Measurements from ENCODE around the gene RTN4R. TPM values are rescaled to one million over a fixed set of nuclear protein-coding genes. Genes with fewer than 3 reads are reported as not detected.

Gene RTN4R
- total and polyA plus RNA-seq, 9 of the 15 experiments (the other 6 are each of a cell fraction or from before 2014, with no cell fraction given) = 0.04 to 2.8 (median 1.4) TPM; not detected in 3

DNA sequence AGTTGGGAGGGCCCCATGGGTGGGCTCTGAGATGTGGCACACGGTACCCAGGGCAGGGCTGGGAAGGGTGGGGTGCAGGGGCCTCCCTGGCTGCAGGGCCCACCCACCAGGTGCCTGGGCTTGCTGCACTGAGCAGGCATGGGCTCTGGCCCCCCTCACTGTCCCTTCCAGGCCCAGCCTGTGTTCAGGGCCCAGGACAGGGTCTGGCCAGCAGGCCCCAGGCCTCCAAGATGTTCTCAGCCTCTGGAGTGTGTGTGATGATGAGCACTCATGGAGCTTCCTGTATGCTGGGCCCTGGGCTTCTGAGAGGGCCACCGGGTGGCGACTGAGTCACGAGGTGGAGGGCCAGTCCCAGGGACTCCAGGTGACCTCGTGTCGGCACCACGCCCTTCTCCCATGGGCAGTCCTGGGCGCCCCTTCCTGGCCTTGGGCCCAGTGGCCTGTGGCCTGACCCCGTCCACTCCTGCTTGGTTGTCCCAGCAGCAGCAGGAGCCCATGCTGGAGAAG, 61.4 kb downstream of the RTN4R start (continued):
- TF ChIP-seq, protein P1, sequence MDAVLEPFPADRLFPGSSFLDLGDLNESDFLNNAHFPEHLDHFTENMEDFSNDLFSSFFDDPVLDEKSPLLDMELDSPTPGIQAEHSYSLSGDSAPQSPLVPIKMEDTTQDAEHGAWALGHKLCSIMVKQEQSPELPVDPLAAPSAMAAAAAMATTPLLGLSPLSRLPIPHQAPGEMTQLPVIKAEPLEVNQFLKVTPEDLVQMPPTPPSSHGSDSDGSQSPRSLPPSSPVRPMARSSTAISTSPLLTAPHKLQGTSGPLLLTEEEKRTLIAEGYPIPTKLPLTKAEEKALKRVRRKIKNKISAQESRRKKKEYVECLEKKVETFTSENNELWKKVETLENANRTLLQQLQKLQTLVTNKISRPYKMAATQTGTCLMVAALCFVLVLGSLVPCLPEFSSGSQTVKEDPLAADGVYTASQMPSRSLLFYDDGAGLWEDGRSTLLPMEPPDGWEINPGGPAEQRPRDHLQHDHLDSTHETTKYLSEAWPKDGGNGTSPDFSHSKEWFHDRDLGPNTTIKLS (IDR thresholded peaks at IDR 0.05; ENCODE audit: borderline replicate concordance, low read depth) = no peak
- TF ChIP-seq ILF3 (IDR thresholded peaks at IDR 0.05; ENCODE audit: borderline replicate concordance) (no peak), STAT5A (IDR thresholded peaks at IDR 0.05; ENCODE audit: borderline replicate concordance, low read length) (no peak), ERF (CRISPR knock-in tag; IDR thresholded peaks at IDR 0.05) (no peak), ZNF282 (CRISPR knock-in tag; IDR thresholded peaks at IDR 0.05) (no peak), KDM2B (CRISPR knock-in tag; IDR thresholded peaks at IDR 0.05) (0 out of 2 replicates have a peak, but pooled peaks have one; percentile 9), ZNF57 (CRISPR knock-in tag; IDR thresholded peaks at IDR 0.05) (no peak), XRCC3 (IDR thresholded peaks at IDR 0.05) (no peak), ZC3H11A (IDR thresholded peaks at IDR 0.05; ENCODE audit: low read depth, low read length) (no peak), RCOR1 (IDR thresholded peaks at IDR 0.05; ENCODE audit: borderline replicate concordance in 1 of 2, low read depth in 2 of 2, low read length in 2 of 2) (peak in 1 of 2 experiments; percentile 59; a peak in 1 of 4 replicates), NR3C1 (CRISPR knock-in tag; IDR thresholded peaks at IDR 0.05) (no peak), NCOA1 (IDR thresholded peaks at IDR 0.05; ENCODE audit: low read depth) (no peak), GABPB2 (CRISPR knock-in tag; conservative IDR thresholded peaks at IDR 0.05) (no peak), NFXL1 (CRISPR knock-in tag; IDR thresholded peaks at IDR 0.05) (no peak), ZC3H4 (CRISPR knock-in tag; IDR thresholded peaks at IDR 0.05; ENCODE audit: borderline replicate concordance) (no peak), TEAD1 (CRISPR knock-in tag; IDR thresholded peaks at IDR 0.05) (no peak), ZNF507 (tag; conservative IDR thresholded peaks at IDR 0.05) (no peak), ZNF197 (CRISPR knock-in tag; IDR thresholded peaks at IDR 0.05; ENCODE audit: low read depth) (no peak), THRAP3 (IDR thresholded peaks at IDR 0.05; ENCODE audit: borderline replicate concordance) (no peak)
- TF ChIP-seq, protein P2, sequence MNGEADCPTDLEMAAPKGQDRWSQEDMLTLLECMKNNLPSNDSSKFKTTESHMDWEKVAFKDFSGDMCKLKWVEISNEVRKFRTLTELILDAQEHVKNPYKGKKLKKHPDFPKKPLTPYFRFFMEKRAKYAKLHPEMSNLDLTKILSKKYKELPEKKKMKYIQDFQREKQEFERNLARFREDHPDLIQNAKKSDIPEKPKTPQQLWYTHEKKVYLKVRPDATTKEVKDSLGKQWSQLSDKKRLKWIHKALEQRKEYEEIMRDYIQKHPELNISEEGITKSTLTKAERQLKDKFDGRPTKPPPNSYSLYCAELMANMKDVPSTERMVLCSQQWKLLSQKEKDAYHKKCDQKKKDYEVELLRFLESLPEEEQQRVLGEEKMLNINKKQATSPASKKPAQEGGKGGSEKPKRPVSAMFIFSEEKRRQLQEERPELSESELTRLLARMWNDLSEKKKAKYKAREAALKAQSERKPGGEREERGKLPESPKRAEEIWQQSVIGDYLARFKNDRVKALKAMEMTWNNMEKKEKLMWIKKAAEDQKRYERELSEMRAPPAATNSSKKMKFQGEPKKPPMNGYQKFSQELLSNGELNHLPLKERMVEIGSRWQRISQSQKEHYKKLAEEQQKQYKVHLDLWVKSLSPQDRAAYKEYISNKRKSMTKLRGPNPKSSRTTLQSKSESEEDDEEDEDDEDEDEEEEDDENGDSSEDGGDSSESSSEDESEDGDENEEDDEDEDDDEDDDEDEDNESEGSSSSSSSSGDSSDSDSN (IDR thresholded peaks at IDR 0.05; ENCODE audit: borderline replicate concordance in 1 of 2, low read depth in 2 of 2, low read length in 2 of 2) = no peak
- TF ChIP-seq, protein P3, sequence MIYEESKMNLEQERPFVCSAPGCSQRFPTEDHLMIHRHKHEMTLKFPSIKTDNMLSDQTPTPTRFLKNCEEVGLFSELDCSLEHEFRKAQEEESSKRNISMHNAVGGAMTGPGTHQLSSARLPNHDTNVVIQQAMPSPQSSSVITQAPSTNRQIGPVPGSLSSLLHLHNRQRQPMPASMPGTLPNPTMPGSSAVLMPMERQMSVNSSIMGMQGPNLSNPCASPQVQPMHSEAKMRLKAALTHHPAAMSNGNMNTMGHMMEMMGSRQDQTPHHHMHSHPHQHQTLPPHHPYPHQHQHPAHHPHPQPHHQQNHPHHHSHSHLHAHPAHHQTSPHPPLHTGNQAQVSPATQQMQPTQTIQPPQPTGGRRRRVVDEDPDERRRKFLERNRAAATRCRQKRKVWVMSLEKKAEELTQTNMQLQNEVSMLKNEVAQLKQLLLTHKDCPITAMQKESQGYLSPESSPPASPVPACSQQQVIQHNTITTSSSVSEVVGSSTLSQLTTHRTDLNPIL (CRISPR knock-in tag; IDR thresholded peaks at IDR 0.05) = no peak
- TF ChIP-seq, protein P4, sequence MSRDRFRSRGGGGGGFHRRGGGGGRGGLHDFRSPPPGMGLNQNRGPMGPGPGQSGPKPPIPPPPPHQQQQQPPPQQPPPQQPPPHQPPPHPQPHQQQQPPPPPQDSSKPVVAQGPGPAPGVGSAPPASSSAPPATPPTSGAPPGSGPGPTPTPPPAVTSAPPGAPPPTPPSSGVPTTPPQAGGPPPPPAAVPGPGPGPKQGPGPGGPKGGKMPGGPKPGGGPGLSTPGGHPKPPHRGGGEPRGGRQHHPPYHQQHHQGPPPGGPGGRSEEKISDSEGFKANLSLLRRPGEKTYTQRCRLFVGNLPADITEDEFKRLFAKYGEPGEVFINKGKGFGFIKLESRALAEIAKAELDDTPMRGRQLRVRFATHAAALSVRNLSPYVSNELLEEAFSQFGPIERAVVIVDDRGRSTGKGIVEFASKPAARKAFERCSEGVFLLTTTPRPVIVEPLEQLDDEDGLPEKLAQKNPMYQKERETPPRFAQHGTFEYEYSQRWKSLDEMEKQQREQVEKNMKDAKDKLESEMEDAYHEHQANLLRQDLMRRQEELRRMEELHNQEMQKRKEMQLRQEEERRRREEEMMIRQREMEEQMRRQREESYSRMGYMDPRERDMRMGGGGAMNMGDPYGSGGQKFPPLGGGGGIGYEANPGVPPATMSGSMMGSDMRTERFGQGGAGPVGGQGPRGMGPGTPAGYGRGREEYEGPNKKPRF (IDR thresholded peaks at IDR 0.05; ENCODE audit: low read depth, low read length) = no peak

Data from K562 (cell line).